ENCODE results near the gene CCDC39. TPM values are rescaled to one million over a fixed set of nuclear protein-coding genes. Genes with fewer than 3 reads are reported as not detected.
"Not testable (repeated sequence)": the region's sequence is repeated elsewhere in the genome, so short reads cannot be mapped to it uniquely, and the experiment has no call there.

The CCDC39 gene
- total RNA-seq, 1 experiment from 2014 or later: not detected

- no peak for DNase-seq (ENCODE audit: extremely low read depth, low read depth)
Observed at GRCh38 chr3:180626844-180627243, 52.4 kb downstream of the CCDC39 start.

- no peak for DNase-seq (ENCODE audit: extremely low read depth, low read depth)
Observed at GRCh38 chr3:180624714-180625113, 54.6 kb downstream of the CCDC39 start.

- no peak for DNase-seq (ENCODE audit: extremely low read depth, low read depth)
Observed at GRCh38 chr3:180619723-180620122, 59.6 kb downstream of the CCDC39 start.

GRCh38 chr3:180618563-180618962 lies 60.7 kb downstream of the CCDC39 start:
- DNase-seq (ENCODE audit: extremely low read depth, low read depth): not testable (repeated sequence)

- no peak for DNase-seq (ENCODE audit: extremely low read depth, low read depth)
Observed at GRCh38 chr3:180617049-180617448, 62.2 kb downstream of the CCDC39 start.

- DNase-seq (ENCODE audit: extremely low read depth, low read depth): no peak
Observed at GRCh38 chr3:180615954-180616353, 63.3 kb downstream of the CCDC39 start.

- no peak for DNase-seq (ENCODE audit: extremely low read depth, low read depth)
Observed at GRCh38 chr3:180612364-180612763, 66.9 kb downstream of the CCDC39 start.

GRCh38 chr3:180611006-180611405 lies 68.3 kb downstream of the CCDC39 start:
- DNase-seq (ENCODE audit: extremely low read depth, low read depth): no peak

- DNase-seq (ENCODE audit: extremely low read depth, low read depth): peak; percentile 87
Observed at GRCh38 chr3:180601688-180602666, 77.3 kb downstream of the CCDC39 start, which contains the start of gene TTC14. TSS of gene TTC14 (plus strand) at chr3:180602163. CDS start at chr3:180602262, 99 bp downstream.

- DNase-seq (ENCODE audit: extremely low read depth, low read depth): no peak
Observed at GRCh38 chr3:180600473-180600872, 78.8 kb downstream of the CCDC39 start.

- no peak for DNase-seq (ENCODE audit: extremely low read depth, low read depth)
Observed at GRCh38 chr3:180595559-180595935, 83.7 kb downstream of the CCDC39 start.

- DNase-seq (ENCODE audit: extremely low read depth, low read depth): peak; percentile 36
Observed at GRCh38 chr3:180594631-180595558, 84.4 kb downstream of the CCDC39 start.

- DNase-seq (ENCODE audit: extremely low read depth, low read depth): not testable (repeated sequence)
Observed at GRCh38 chr3:180593631-180594030, 85.7 kb downstream of the CCDC39 start.

- no peak for DNase-seq (ENCODE audit: extremely low read depth, low read depth)
Observed at GRCh38 chr3:180590396-180590795, 88.9 kb downstream of the CCDC39 start.

- DNase-seq (ENCODE audit: extremely low read depth, low read depth): no peak
Observed at GRCh38 chr3:180580934-180581333, 98.4 kb downstream of the CCDC39 start.

GRCh38 chr3:180575571-180575970 lies 103.7 kb downstream of the CCDC39 start:
- no peak for DNase-seq (ENCODE audit: extremely low read depth, low read depth)

- no peak for DNase-seq (ENCODE audit: extremely low read depth, low read depth)
Observed at GRCh38 chr3:180571831-180572598, 107.3 kb downstream of the CCDC39 start.

- no peak for DNase-seq (ENCODE audit: extremely low read depth, low read depth)
Observed at GRCh38 chr3:180570238-180570637, 109.1 kb downstream of the CCDC39 start.

- no peak for DNase-seq (ENCODE audit: extremely low read depth, low read depth)
Observed at GRCh38 chr3:180564676-180565075, 114.6 kb downstream of the CCDC39 start.
